GM20431 (cell line): ENCODE results near the gene CAPN7.

Experiments used
- in situ Hi-C: fragments of 300-500 bp; cut with MseI, MboI; formaldehyde crosslinking; loops from one replicate; pipeline ENCODE4 v1.15.0; 2020; ENCODE audit warnings: low sequenced_read_pairs; ENCODE audit not compliant: unreplicated experiment

The CAPN7 gene

DNA sequence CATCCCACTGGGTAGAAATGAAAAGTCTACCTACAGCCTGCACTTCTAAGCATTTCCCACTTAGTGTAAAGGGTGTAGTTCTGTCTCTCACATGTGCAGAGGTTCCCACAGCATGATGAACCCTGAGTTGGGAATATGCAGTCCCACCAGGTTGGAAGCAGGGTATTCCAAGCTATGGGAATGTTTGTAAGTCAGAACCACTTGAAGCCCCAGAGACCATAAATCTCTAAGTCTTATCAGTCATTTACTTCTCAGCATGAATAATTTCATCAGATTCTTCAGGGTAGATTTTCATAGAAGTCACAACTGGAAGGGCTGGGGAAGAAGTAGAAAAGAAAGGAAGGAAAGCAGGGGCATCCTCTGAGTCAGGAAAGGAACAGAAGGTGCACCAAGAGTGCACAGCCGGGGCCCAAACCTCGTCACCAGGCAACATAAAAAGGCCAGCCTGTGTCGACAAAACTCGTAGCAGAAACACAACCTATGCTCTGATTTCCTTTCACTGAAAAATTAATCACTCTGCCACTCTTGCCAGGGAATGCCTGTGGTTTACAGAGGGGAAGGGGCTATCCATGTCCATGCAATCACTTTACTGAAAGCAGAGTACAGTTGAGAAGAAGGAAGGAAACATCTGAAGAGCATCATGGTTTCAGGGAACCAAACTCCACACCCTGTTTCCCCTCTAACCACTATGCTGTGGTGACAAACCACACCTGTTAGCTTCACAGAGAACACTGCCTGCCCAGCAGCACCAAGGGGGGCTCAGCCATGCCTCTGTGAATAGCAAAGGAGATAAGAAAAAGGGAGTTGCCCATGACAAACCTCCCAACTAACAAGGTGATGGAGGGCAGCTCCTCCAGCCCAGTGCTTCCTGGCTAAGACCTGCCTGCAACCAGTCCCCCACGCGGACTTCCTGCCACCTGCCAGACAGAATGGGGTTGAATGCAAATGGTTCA, 85.8 kb downstream of the CAPN7 start:
- in situ Hi-C loops, result no loop called here

DNA sequence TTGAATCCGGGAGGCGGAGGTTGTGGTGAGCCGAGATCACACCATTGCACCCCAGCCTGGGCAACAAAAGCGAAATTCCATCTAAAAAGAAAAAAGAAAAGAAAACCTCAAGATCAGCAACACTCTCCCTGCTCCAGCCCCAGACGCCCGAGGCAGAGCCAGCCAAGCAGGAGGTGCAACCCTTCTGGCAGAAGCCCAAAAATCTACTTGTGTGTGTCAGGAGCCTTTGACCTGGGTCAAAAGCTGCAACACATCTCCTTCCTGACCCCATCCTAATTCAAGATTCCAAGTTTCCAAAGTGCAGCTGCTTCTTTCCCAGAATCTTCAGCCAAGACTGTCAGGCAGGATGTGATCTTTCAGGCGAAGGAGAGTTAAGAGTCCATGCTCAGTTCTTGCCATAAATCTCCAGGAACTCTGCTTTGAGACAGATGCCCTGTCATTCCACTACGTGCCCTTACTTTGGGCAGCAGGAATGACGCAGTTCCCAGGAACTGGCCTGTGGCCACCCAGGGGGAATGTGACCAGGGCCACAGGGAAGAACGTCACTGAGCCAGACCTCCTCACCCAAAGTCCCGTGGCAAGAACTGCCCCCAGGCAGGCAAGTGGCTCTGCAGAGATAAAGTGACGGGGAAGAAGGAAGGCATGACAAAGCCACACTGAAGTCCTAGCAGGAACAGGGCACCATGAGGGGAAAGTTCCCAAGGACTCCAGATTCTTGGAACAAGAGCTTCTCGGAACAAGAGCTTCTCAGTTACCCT, 86.9 kb downstream of the CAPN7 start:
- in situ Hi-C loops, result no loop called here

DNA sequence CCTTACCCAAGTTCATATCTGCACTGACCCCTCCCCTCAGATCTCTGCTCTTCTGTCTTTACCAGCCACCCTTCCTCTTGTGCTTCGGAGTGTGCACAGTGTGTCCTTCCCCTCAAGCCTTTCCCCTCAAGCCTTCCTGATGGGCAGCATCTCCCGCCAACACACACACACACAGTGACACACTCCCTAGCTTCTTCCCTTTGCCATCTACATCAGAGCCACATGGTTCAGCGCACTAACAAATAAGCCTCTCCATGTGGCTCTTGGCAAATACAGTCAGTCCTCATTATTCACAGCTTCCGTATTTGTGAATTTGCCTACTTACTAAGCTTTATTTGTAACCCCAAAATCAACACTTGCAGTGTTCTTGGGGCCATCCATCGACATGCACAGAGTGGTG, 88.9 kb downstream of the CAPN7 start:
- in situ Hi-C loops, result no loop called here

DNA sequence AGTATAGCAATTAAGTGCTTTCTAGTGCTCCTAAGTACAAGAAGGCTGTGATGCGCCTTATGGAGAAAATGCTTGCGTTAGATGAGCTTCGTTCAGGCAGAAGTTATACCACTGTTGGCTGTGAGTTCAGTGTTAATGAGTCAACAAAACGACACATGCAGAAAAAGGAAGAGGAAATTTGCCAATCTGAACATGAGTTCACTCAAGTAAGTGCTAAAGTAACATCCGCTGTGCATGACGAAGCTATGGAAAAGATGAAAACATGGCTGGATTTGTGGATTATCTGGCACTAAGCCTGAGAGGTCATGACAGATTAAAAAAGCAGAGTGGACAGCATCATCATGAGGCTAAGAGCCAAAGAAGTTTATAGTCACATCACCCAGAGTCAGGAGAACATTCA, 89.5 kb downstream of the CAPN7 start:
- in situ Hi-C loops, result no loop called here

DNA sequence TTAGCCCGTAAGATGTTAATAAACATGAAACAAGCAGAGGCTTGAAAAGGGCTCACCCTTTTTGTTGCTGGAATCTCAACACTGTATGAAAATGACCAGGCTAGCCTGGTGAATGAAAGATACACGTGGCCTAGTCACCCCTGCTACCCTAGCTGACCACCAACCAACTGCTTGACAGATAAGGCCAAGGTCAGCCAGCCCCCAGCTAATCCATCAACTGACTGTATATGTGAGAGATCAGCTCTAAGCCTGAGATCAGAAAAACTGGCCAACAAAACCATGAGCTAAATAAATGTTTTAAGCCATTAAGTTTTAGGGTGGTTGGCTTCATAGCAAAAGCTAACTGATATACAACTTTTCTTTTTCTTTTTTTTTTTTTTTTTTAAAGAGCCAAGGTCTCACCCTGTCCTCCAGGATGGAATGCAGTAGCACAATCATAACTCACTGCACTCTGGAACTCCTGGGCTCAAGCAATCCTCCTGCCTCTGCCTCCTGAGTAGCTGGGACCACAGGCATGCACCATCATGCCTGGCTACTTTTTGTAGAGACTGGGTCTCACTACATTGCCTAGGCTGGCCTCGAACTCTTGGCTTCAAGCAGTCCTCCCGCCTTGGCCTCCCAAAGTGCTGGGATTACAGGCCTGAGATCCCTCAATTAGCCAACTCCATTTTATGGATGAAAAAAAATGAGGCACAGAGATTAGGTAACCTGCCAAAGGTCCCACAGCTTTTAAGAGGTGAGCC, 91.7 kb downstream of the CAPN7 start:
- in situ Hi-C loops, result no loop called here

DNA sequence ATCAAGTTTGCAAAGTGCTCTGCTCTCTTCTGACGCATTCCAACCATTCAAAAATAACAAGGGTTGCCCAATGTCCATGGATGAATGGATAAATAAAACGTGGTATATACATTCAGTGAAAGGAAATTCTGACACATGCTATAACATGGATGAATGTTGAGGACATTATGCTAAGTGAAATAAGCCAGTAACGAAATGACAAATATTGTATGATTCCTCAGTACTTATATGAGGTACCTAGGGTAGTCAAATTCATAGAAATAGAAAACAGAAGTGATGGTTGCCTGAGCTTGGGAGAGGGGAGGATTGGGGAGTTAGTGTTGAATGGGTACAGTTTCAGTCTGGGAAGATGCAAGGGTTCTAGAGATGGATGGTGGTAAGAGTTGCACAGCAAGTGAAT, 92.5 kb downstream of the CAPN7 start:
- in situ Hi-C loops, result no loop called here

DNA sequence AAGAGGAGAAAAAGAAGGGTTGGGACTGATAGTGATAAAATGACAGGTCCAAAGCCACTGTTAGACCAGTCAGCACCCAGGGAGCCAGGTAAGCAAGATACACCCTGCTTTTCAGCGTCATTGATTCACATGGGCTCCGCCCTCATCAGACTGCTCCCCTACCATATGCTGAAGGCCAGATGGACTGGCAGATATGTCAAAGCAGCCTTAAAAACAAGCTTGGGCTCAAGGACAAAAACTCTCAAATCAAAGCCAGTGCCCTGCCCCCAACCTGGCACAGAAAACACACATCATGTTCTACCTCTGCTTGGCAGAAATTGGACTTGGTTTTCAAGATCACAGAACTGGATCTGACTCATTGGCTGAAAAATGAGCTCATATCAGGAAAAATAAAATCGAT, 93.0 kb downstream of the CAPN7 start:
- in situ Hi-C loops, result no loop called here

DNA sequence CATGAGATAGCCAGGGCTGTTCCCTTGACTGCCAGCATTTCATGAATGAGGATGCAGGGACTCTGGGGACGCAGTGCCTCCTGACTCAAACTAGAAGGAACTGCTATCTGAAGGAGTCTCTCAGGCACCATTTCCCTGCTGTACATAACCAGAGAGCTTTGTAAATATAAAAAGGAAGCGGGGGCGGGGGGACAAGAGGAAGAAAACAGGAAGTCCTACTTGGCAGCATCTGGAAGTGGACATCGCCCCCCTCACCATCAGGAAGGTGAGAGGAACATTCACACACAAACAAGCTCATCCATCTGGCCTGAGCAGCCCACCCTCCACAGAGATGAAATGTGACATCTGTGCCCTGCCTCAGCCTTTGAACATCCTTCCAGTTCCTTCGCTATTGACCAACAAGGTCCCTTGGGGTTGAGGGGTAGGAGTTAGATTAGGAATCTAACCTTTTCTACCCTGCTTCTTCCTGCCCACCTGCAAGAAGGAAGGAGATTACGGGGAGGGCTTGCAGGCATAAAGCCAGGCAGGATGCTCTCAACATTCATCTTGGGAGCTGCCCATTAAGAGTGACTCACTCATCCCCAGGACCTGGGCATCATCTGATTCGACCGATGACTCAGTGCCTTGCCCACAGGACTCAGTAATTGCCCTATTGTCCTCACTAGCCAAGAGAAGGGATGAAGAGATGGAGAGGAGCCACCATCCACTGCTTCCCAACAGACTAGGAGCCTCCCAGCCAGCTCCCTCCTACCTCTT, 94.5 kb downstream of the CAPN7 start:
- in situ Hi-C loops, result no loop called here

DNA sequence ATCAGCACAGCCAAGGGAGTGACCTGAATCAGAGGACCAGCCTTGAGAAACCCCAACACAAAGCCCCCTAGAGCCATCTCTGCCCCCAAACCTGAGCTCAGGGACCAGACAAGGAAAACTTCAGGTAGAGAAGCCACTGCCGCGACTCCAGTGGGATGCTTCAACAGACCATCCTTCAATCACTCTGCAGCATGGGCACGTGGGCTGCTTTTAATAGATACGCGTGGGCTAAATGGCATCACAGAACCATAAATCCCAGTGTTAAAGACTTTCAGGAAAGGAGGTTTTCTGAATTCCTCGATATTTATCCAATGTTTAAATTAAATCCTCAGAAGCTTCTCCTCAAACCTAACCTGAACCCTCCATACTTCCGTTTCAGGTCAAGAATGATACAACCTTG, 95.7 kb downstream of the CAPN7 start:
- in situ Hi-C loops, result no loop called here
